OCI-LY3 (cell line): Measurements from ENCODE around the gene AFTPH.

ENCODE experiments used
- H2AFZ ChIP-seq: fragments of 200-600, 300-600 bp; shearing (Covaris generic); 2 replicates; pipeline ENCODE4 v1.6.0; 2014; ENCODE audit warnings: antibody characterized with exemption, low read depth, low read length
- H3K27ac ChIP-seq: fragments of 200-600, 300-600 bp; sonication (generic); 2 replicates; pipeline ENCODE4 v1.5.1; 2014; ENCODE audit warnings: mild to moderate bottlenecking, low read length, moderate library complexity, mixed read lengths
- H3K27me3 ChIP-seq: fragments of 200-600, 300-600 bp; sonication (generic); 2 replicates; pipeline ENCODE4 v1.6.1; 2014; ENCODE audit warnings: low read depth, low read length, mixed read lengths
- H3K36me3 ChIP-seq: fragments of 200-600, 300-600 bp; sonication (generic); replicated peaks from 2 replicates; pipeline ENCODE3; 2014; ENCODE audit warnings: low read depth, low read length, mixed read lengths
- H3K4me1 ChIP-seq: fragments of 300-600, 200-600 bp; sonication (generic); 2 replicates; pipeline ENCODE4 v1.6.1; 2014; ENCODE audit warnings: low read length, mixed read lengths
- H3K4me2 ChIP-seq: fragments of 200-600, 300-600 bp; sonication (generic); 2 replicates; pipeline ENCODE4 v1.6.1; 2014; ENCODE audit warnings: low read length, mixed read lengths
- H3K4me3 ChIP-seq: fragments of 300-600, 200-600 bp; sonication (generic); 2 replicates; pipeline ENCODE4 v1.5.1; 2014; ENCODE audit warnings: antibody characterized with exemption, mild to moderate bottlenecking, low read length, moderate library complexity
- H3K79me2 ChIP-seq: fragments of 300-600, 200-600 bp; shearing (Covaris generic); 2 replicates; pipeline ENCODE4 v1.6.1; 2014; ENCODE audit warnings: mild to moderate bottlenecking, low read length, mixed read lengths
- H3K9ac ChIP-seq: fragments of 300-600, 200-600 bp; shearing (Covaris generic); 2 replicates; pipeline ENCODE4 v1.6.0; 2014; ENCODE audit warnings: mild to moderate bottlenecking, low read length, moderate library complexity
- H3K9me3 ChIP-seq: fragments of 200-600, 300-600 bp; shearing (Covaris generic); 2 replicates; pipeline ENCODE4 v1.6.1; 2014; ENCODE audit warnings: low read length, mixed read lengths; ENCODE audit not compliant: insufficient read depth
- H4K20me1 ChIP-seq: fragments of 200-600, 300-600 bp; sonication (generic); 2 replicates; pipeline ENCODE4 v1.6.1; 2016; ENCODE audit warnings: low read length, mixed read lengths; ENCODE audit not compliant: insufficient read depth
- CTCF ChIP-seq: fragments of 200-600, 300-600 bp; sonication (generic); IDR thresholded peaks from 2 replicates; pipeline ENCODE4 v1.5.1; 2014; ENCODE audit warnings: antibody characterized with exemption, low read length, low read depth
- EZH2phosphoT487 ChIP-seq: fragments of 200-600 bp; shearing (Covaris generic); IDR thresholded peaks from 2 replicates; pipeline ENCODE4 v1.6.1; 2018; ENCODE audit warnings: antibody characterized with exemption, mixed run types, low read depth

Gene AFTPH

DNA sequence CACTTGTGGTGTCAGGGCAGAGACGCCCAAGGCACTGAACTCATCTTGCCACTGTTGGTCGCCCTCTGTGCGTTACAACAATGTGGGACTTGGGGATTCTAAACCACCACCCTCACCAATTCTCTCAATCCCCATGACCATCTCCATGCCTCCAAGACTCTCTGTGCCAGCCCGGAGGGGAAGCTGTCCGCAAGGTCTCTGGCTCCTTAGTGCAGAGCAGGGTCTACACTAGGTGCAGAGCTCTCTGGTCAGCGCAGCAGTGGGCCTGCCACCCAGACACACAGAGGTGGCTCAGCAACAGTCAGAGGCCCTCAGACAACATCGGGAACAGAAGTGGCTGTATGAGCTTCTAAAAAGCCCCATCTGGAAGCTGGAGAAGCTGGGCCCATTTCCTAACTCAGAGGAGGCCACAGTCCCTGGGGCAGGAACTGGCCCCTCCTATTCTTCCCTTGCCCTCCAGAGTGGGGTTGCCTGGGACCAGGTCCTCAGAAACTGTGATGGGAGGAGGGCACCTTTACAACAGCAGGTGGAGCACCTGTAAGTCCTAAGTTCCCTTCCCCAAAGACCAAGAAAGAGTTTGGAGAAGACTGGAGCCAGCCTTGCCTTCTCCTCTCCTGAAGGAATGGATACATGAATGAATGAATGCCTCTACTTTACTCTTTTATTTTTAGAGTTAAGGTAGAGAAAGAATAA, 91.9 kb downstream of the AFTPH start:
- H3K4me3 ChIP-seq = no peak overlapping the region
- H3K27me3 ChIP-seq = peaks cover 20% of the 10 kb centered on the region
- H3K36me3 ChIP-seq = no peaks in the 10 kb centered on the region
- no peaks in the 10 kb centered on the region for H3K79me2 ChIP-seq
- no peak overlapping the region for H3K27ac ChIP-seq
- no peak overlapping the region for H3K9ac ChIP-seq
- no peak overlapping the region for H3K4me2 ChIP-seq
- H3K4me1 ChIP-seq = peaks cover 11% of the 10 kb centered on the region
- H2AFZ ChIP-seq = no peak overlapping the region
- no peaks in the 10 kb centered on the region for H3K9me3 ChIP-seq
- TF ChIP-seq EZH2phosphoT487 (no peak), CTCF (peak; percentile 32)
- no peaks in the 10 kb centered on the region for H4K20me1 ChIP-seq

DNA sequence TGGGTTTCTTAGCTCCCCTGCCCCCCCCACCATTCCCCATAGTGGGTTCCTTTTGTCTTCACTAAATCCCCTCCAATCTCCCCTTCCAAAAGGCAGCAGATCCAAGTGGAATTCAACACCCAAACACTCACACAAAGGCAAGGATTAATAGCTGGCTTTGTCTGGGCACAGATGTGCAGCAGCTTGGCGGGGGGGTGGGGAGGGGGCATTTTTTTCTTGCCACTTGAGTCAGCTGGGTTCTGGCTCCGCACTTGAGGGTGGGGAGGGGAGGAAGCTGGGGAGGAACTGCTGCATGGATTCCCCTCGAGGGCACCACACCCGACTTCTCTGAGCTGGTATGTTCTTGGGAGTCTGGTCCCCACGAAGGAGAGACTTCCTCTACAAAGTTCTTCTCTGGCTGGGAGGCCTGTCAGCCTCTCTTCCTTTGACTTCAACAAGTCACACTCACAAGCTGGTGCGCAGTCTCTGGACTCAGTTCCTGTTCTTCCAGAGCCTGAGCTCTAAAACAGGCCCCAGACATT, 93.6 kb downstream of the AFTPH start:
- Histone ChIP-seq H2AFZ (no peak overlapping the region), H3K4me1 (peaks cover 9% of the 10 kb centered on the region), H3K4me2 (no peak overlapping the region), H3K4me3 (no peak overlapping the region), H4K20me1 (no peaks in the 10 kb centered on the region), H3K79me2 (no peaks in the 10 kb centered on the region), H3K27ac (no peak overlapping the region), H3K9ac (no peak overlapping the region), H3K27me3 (peaks cover 9% of the 10 kb centered on the region; the same call in 1 of the 2 replicates), H3K9me3 (no peaks in the 10 kb centered on the region), H3K36me3 (no peaks in the 10 kb centered on the region)
- TF ChIP-seq EZH2phosphoT487 = no peak
- no peak for TF ChIP-seq CTCF

DNA sequence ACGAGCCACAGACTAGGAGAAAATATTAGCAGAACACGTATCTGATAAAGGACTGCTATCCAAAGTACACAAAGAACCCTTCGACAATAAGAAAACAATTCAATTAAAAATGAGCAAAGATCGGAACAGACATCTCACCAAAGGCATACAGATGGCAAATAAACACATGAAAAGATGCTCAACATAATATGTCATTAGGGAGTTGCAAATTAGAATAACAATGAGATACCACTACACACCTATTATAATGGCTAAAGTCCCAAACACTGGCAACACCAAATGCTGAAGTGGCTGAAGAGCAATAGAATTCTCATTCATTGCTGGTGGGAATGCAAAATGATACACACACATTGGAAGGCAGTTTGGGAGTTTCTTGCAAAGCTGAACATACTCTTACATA, 96.5 kb downstream of the AFTPH start:
- H3K9me3 ChIP-seq = no peaks in the 10 kb centered on the region
- H3K4me1 ChIP-seq = no peaks in the 10 kb centered on the region
- H2AFZ ChIP-seq = no peak overlapping the region
- H4K20me1 ChIP-seq = no peaks in the 10 kb centered on the region
- H3K4me3 ChIP-seq = no peak overlapping the region
- no peak overlapping the region for H3K27ac ChIP-seq
- no peak overlapping the region for H3K9ac ChIP-seq
- TF ChIP-seq CTCF = no peak
- no peak for TF ChIP-seq EZH2phosphoT487
- H3K4me2 ChIP-seq = no peak overlapping the region
- no peaks in the 10 kb centered on the region for H3K27me3 ChIP-seq
- no peaks in the 10 kb centered on the region for H3K36me3 ChIP-seq
- H3K79me2 ChIP-seq = no peaks in the 10 kb centered on the region

GRCh38 chr2:64622443-64623241, 98.5 kb downstream of the AFTPH start:
- H3K4me2 ChIP-seq = no peak overlapping the region
- no peak overlapping the region for H2AFZ ChIP-seq
- H3K27ac ChIP-seq = no peak overlapping the region
- no peaks in the 10 kb centered on the region for H3K27me3 ChIP-seq
- no peak overlapping the region for H3K9ac ChIP-seq
- H4K20me1 ChIP-seq = no peaks in the 10 kb centered on the region
- no peak overlapping the region for H3K4me3 ChIP-seq
- TF ChIP-seq EZH2phosphoT487 (no peak), CTCF (no peak)
- no peaks in the 10 kb centered on the region for H3K79me2 ChIP-seq
- no peaks in the 10 kb centered on the region for H3K9me3 ChIP-seq
- no peaks in the 10 kb centered on the region for H3K36me3 ChIP-seq
- H3K4me1 ChIP-seq = peaks cover 4% of the 10 kb centered on the region; the same call in 1 of the 2 replicates
